Ishikawa (cell line): ENCODE data around the gene PSORS1C1.

Experiments
- CEBPB ChIP-seq: IDR thresholded peaks from 2 replicates; pipeline ENCODE4 v1.6.1; 2012
- CREB1 ChIP-seq: IDR thresholded peaks from 2 replicates; pipeline ENCODE4 v1.6.1; 2012; ENCODE audit warnings: low read depth
- EGR1 ChIP-seq: IDR thresholded peaks from 2 replicates; pipeline ENCODE4 v1.6.1; 2012
- EP300 ChIP-seq: IDR thresholded peaks from 2 replicates; pipeline ENCODE4 v1.6.1; 2012; ENCODE audit warnings: borderline replicate concordance
- FOXM1 ChIP-seq: IDR thresholded peaks from 2 replicates; pipeline ENCODE4 v1.6.1; 2012; ENCODE audit warnings: low read depth, borderline replicate concordance
- NFIC ChIP-seq: IDR thresholded peaks from 2 replicates; pipeline ENCODE4 v1.6.1; 2012
- RAD21 ChIP-seq: IDR thresholded peaks from 2 replicates; pipeline ENCODE4 v1.6.1; 2012; ENCODE audit warnings: low read depth
- TAF1 ChIP-seq: IDR thresholded peaks from 2 replicates; pipeline ENCODE4 v1.6.1; 2012; ENCODE audit warnings: low read depth, mild to moderate bottlenecking
- TCF12 ChIP-seq: IDR thresholded peaks from 2 replicates; pipeline ENCODE4 v1.6.1; 2012; ENCODE audit warnings: low read depth
- TEAD4 ChIP-seq: IDR thresholded peaks from 2 replicates; pipeline ENCODE4 v1.6.1; 2012
- YY1 ChIP-seq: IDR thresholded peaks from 2 replicates; pipeline ENCODE4 v1.6.1; 2012; ENCODE audit warnings: low read depth
- ZBTB7A ChIP-seq: IDR thresholded peaks from 2 replicates; pipeline ENCODE4 v1.6.1; 2012; ENCODE audit warnings: low read depth
- TF ChIP-seq, protein P1 (sequence below): IDR thresholded peaks from 2 replicates; pipeline ENCODE4 v1.6.1; 2012
- TF ChIP-seq, protein P2 (sequence below): IDR thresholded peaks from 2 replicates; pipeline ENCODE4 v1.6.1; 2012
- TF ChIP-seq, protein P3 (sequence below): IDR thresholded peaks from 2 replicates; pipeline ENCODE4 v1.6.1; 2012; ENCODE audit warnings: low read depth, mild to moderate bottlenecking

Gene PSORS1C1

DNA sequence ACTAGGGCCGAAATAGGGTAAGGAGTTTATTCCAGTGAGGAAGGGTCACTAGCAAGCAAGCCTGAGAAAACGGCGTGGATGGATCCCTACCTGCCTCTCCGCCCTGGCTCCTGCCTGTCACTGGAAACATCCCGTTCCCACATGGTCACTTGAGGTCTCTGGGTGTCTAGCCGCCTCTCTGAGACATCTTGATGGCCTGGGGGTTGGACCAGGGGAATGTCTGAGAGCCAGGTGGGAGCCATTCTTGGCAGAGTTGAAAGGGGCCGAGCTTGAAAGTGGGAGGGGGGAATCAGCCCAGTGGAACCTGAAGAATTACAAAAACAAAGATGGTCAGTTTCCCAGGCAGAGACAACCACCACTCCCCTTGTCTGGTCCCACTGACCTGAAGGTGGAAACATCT, 42.0 kb downstream of the PSORS1C1 start:
- no peak for TF ChIP-seq CEBPB
- TF ChIP-seq NFIC = no peak
- no peak for TF ChIP-seq RAD21
- TF ChIP-seq TAF1 = no peak
- TF ChIP-seq FOXM1 = no peak
- TF ChIP-seq, protein P1, sequence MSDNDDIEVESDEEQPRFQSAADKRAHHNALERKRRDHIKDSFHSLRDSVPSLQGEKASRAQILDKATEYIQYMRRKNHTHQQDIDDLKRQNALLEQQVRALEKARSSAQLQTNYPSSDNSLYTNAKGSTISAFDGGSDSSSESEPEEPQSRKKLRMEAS = no peak
- TF ChIP-seq TCF12 = no peak
- TF ChIP-seq TEAD4 = no peak
- no peak for TF ChIP-seq ZBTB7A
- TF ChIP-seq, protein P2, sequence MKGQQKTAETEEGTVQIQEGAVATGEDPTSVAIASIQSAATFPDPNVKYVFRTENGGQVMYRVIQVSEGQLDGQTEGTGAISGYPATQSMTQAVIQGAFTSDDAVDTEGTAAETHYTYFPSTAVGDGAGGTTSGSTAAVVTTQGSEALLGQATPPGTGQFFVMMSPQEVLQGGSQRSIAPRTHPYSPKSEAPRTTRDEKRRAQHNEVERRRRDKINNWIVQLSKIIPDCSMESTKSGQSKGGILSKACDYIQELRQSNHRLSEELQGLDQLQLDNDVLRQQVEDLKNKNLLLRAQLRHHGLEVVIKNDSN = no peak
- no peak for TF ChIP-seq YY1
- TF ChIP-seq, protein P3, sequence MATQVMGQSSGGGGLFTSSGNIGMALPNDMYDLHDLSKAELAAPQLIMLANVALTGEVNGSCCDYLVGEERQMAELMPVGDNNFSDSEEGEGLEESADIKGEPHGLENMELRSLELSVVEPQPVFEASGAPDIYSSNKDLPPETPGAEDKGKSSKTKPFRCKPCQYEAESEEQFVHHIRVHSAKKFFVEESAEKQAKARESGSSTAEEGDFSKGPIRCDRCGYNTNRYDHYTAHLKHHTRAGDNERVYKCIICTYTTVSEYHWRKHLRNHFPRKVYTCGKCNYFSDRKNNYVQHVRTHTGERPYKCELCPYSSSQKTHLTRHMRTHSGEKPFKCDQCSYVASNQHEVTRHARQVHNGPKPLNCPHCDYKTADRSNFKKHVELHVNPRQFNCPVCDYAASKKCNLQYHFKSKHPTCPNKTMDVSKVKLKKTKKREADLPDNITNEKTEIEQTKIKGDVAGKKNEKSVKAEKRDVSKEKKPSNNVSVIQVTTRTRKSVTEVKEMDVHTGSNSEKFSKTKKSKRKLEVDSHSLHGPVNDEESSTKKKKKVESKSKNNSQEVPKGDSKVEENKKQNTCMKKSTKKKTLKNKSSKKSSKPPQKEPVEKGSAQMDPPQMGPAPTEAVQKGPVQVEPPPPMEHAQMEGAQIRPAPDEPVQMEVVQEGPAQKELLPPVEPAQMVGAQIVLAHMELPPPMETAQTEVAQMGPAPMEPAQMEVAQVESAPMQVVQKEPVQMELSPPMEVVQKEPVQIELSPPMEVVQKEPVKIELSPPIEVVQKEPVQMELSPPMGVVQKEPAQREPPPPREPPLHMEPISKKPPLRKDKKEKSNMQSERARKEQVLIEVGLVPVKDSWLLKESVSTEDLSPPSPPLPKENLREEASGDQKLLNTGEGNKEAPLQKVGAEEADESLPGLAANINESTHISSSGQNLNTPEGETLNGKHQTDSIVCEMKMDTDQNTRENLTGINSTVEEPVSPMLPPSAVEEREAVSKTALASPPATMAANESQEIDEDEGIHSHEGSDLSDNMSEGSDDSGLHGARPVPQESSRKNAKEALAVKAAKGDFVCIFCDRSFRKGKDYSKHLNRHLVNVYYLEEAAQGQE = no peak
- no peak for TF ChIP-seq EGR1
- TF ChIP-seq CREB1 = no peak
- no peak for TF ChIP-seq EP300

DNA sequence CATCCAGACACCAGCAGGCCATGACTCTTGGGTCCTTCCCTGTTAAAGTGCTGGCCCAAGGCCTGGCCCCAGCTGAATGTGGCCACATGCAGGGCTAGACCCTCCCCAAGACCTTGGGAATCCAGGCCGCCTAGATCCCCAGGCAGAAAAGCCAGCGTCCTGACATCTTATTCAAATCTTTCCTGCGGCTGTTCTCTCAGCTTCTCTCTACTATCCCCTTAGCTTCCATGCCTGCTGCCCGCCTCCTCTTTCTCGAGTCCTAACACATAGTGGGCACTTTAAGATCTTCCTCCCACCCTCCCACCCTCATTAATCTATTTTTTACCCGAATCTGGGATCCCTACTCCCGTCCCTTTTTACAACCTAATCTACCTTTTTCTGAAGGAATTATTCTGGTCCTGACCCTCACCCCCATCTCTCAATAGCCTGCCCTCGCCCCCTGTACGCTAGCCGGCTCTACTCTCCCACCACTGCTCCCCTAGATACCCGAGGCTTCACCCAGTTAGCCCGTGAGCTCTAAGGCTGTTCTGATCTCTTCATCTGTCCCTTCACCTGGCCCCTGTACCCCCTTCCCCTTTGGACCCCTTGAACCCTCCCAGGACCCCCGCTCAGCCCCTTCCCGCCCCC, 43.0 kb downstream of the PSORS1C1 start, which contains the start of gene CCHCR1:
Gene CCHCR1, minus strand, starts transcription at position 290 of the 627 bp plus-strand sequence. Its CDS starts 202 bp downstream, at position 88.
- TF ChIP-seq FOXM1 (no peak), TEAD4 (no peak), EP300 (no peak), CREB1 (no peak), NFIC (no peak), YY1 (no peak), EGR1 (no peak), RAD21 (no peak), TAF1 (no peak), CEBPB (no peak), TCF12 (no peak), ZBTB7A (no peak)
- TF ChIP-seq, protein P3 = no peak
- TF ChIP-seq, protein P1 = no peak
- TF ChIP-seq, protein P2 = no peak

DNA sequence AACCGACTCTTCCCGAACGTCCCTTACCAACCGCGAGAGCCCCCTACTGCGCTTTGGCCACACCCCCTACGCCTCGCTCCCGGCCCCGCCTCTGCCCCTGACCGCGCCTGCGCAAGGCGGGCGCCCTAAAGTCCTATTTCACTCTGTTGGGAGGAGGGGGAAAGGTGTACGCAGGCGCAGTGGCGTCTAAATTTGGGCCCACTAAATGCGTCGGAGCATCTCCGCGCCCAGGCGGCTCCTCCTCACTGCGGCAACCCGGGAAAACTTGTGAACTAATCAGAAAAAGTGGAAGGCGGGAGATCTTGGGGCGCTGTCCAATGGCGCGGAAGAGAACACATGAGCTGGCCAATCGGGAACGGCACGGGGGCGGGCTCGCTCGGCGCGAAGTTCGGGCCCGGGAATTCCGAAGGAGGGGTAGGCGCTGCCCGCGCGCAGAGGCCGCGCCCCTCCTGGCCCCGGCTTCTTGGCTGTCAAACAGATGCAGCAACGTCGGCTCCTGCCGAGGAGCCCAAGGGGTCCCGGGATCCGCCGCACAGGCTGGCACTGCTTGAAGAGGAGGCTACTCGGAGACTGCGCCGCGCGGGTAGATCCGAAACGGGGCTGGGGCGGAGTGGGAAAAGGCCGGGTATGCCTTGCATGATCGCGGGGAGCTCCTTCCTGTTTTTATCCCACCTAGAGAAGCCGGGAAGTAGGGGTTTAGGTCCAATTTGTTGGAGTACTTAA, 43.7 kb downstream of the PSORS1C1 start, which contains the start of gene TCF19:
Gene TCF19, plus strand, starts transcription at position 450 of the 723 bp plus-strand sequence. CDS start 881 bp downstream, outside the sequence.
- TF ChIP-seq EGR1 = peak; percentile 75; the same call in 1 of the 2 replicates
- TF ChIP-seq FOXM1 = peak; percentile 39; the same call in 1 of the 2 replicates
- TF ChIP-seq TEAD4 = peak; percentile 77
- peak; percentile 23; the same call in 1 of the 2 replicates for TF ChIP-seq ZBTB7A
- TF ChIP-seq, protein P1 = peak; percentile 52
- no peak; the same call in 1 of the 2 replicates for TF ChIP-seq TCF12
- TF ChIP-seq CREB1 = 0 out of 2 replicates have a peak, but pooled peaks have one; percentile 23
- TF ChIP-seq, protein P3 = no peak
- TF ChIP-seq, protein P2 = no peak
- TF ChIP-seq EP300 = no peak
- peak; percentile 67 for TF ChIP-seq TAF1
